ENCODE results near the gene GATD1.
"Not testable (repeated sequence)": the region's sequence is repeated elsewhere in the genome, so short reads cannot be mapped to it uniquely, and the experiment has no call there.

Gene GATD1

GRCh38 chr11:761526-762108, 15.7 kb downstream of the GATD1 start:
- DNase-seq = no peak

- no peak for DNase-seq
These were observed 17.1 kb downstream of the GATD1 start for GRCh38 chr11:760236-760635.

GRCh38 chr11:749731-750130, 27.6 kb downstream of the GATD1 start:
- DNase-seq = no peak

GRCh38 chr11:748007-748359, 29.3 kb downstream of the GATD1 start:
- no peak for DNase-seq

GRCh38 chr11:747158-748006, 29.9 kb downstream of the GATD1 start, which contains the start of gene TALDO1:
Gene TALDO1 (plus strand): TSS chr11:747464. CDS start chr11:747482, 18 bp downstream.
- DNase-seq = peak; percentile 95

GRCh38 chr11:746289-747157, 30.8 kb downstream of the GATD1 start:
- DNase-seq = no peak

GRCh38 chr11:745428-745827, 31.9 kb downstream of the GATD1 start:
- DNase-seq = no peak

- DNase-seq = no peak
These were observed 34.6 kb downstream of the GATD1 start for GRCh38 chr11:742571-743201.

- DNase-seq = no peak
These were observed 35.1 kb downstream of the GATD1 start for GRCh38 chr11:742156-742546.

- not testable (repeated sequence) for DNase-seq
These were observed 39.4 kb downstream of the GATD1 start for GRCh38 chr11:737899-738298.

- DNase-seq = no peak
These were observed 39.9 kb downstream of the GATD1 start for GRCh38 chr11:737366-737765.

GRCh38 chr11:734541-734940, 42.7 kb downstream of the GATD1 start:
- DNase-seq = not testable (repeated sequence)

GRCh38 chr11:733072-733471, 44.2 kb downstream of the GATD1 start:
- DNase-seq = no peak

- DNase-seq = no peak
These were observed 47.7 kb downstream of the GATD1 start for GRCh38 chr11:729492-730074.

GRCh38 chr11:728901-729491, 48.3 kb downstream of the GATD1 start:
- no peak for DNase-seq

GRCh38 chr11:727859-728748, 49.2 kb downstream of the GATD1 start:
- peak; percentile 88 for DNase-seq

- DNase-seq = no peak
These were observed 50.0 kb downstream of the GATD1 start for GRCh38 chr11:727281-727701.

- DNase-seq = peak; percentile 65
These were observed 50.7 kb downstream of the GATD1 start for GRCh38 chr11:726278-727220.

GRCh38 chr11:725624-726202, 51.6 kb downstream of the GATD1 start:
- DNase-seq = peak; percentile 31
